Stimulated activated CD8-positive, alpha-beta memory T cell treated with anti-CD3 and anti-CD28 coated beads, Interleukin-7, amount 100 ng/mL, for 1 hour (primary cell): ENCODE measurements around the gene VENTX.

ENCODE experiments used
- DNase-seq, 2 donors: peaks; one replicate each; pipeline ENCODE4 v3.0.0-alpha.2; 2020; ENCODE audit warnings: low read depth in 2 of 2

The VENTX gene

GRCh38 chr10:133283931-133284330, 46.3 kb downstream of the VENTX start:
- DNase-seq, result no peak

DNA sequence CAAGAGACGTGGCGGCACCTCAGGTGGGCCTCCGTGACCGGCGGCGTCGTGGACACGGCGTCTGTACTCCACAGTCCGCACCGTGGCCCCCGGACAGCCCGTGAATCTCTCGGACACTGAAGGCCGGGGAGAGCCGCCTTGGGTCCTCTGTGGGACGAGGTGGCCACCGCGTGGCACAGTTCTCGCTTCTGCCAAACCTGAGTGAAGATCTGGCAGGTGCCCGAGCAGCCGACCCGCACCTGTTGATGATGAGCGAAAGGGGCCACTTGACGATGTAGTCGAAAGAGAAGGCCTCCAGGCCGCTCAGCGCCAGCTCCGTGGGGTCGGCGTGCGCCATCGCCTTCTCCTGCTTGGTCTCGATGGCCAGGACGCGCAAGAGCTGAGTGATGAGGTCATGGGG, 47.6 kb downstream of the VENTX start:
- DNase-seq, result no peak

GRCh38 chr10:133286366-133286765, 48.7 kb downstream of the VENTX start:
- no peak for DNase-seq

DNA sequence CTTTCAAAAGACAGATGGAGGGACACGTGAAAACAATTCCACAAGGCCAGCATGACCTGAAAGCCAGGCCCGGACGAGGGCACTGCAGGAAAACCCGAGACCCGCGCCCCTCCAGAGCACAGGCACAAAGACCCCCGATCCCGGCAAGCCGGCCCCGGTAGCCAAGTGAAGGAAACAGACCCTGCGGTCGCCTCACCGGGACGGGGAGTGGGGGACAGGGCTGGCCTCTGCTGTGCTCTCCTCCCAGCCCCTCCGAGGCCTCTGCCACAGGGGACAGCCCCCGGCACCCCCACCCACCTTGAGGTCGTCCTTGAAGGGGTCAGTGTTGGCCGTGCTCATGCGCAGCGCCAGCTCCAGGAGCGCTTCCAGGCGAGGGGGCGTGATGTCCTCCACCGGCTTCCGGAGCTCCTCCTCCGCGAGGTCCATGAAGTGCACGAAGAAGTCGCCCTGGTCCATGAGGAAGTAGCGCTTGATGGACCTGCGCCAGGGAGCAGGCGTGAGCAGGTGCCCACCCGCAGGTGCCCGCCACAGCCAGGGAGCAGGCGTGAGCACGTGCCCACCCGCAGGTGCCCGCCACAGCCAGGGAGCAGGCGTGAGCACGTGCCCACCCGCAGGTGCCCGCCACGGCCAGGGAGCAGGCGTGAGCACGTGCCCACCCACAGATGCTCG, 50.3 kb downstream of the VENTX start:
- no peak for DNase-seq

GRCh38 chr10:133289761-133290160, 52.1 kb downstream of the VENTX start:
- no peak for DNase-seq
